Colonic mucosa (tissue), 4 donors: Measurements from ENCODE around the gene CXCL6. TPM values are rescaled to one million over a fixed set of nuclear protein-coding genes. Genes with fewer than 3 reads are reported as not detected.

ENCODE experiments used
- DNase-seq: peaks from one replicate; pipeline ENCODE4 v3.0.0-alpha.2; 2020
- H3K27ac ChIP-seq: fragments of 200-600 bp; one replicate; pipeline ENCODE4 v1.8.0; 2021
- H3K27me3 ChIP-seq: fragments of 200-600 bp; one replicate; pipeline ENCODE4 v1.8.0; 2021
- H3K36me3 ChIP-seq: fragments of 200-600 bp; one replicate; pipeline ENCODE4 v1.8.0; 2021
- H3K4me1 ChIP-seq: fragments of 200-600 bp; one replicate; pipeline ENCODE4 v1.8.0; 2021; ENCODE audit warnings: mild to moderate bottlenecking
- H3K4me3 ChIP-seq: fragments of 200-600 bp; one replicate; pipeline ENCODE4 v1.8.0; 2021
- H3K9ac ChIP-seq, 2 donors: one replicate each; pipeline ENCODE4 v1.7.0; 2013; ENCODE audit warnings: control low read depth in 2 of 2, low read depth in 2 of 2, low read length in 2 of 2
- H3K9me3 ChIP-seq: fragments of 200-600 bp; one replicate; pipeline ENCODE4 v1.8.0; 2021
- intact Hi-C: fragments of 100-400 bp; cut with DNase I; formaldehyde crosslinking; loops from one replicate; pipeline ENCODE4 v1.14.1; 2022
- total RNA-seq, 2 donors: library from RNA; stranded (reverse); fragmentation: NEBNext Ultra II Directional in 1 of 2; extraction: Animal tissue kit (Norgen Biotek cat#: 25700) in 1 of 2; gene quantifications; one replicate each; pipeline ENCODE4 v1.2.1, GENCODE V29; 2021
- TF ChIP-seq, protein P1 (sequence below): fragments of 200-600 bp; IDR thresholded peaks from one replicate; pipeline ENCODE4 v1.8.0; 2022; ENCODE audit warnings: antibody characterized with exemption, mild to moderate bottlenecking
- donor health status: healthy.
- donor health status: DM: no; HTN: no; CAD: no.
- donor health status: DM: no; HTN: no; CAD: no.

The CXCL6 gene
- total RNA-seq, 2 donors from 2014 or later, result 0.32 to 0.42 TPM

GRCh38 chr4:73803213-73803612, 33.3 kb upstream of the CXCL6 start:
- DNase-seq, result no peak
- Histone ChIP-seq H3K36me3 (no peaks in the 10 kb centered on the region), H3K4me3 (no peak overlapping the region), H3K4me1 (no peaks in the 10 kb centered on the region), H3K27me3 (no peaks in the 10 kb centered on the region), H3K27ac (no peak overlapping the region), H3K9me3 (no peaks in the 10 kb centered on the region), H3K9ac (no peak overlapping the region)
- TF ChIP-seq, protein P1, sequence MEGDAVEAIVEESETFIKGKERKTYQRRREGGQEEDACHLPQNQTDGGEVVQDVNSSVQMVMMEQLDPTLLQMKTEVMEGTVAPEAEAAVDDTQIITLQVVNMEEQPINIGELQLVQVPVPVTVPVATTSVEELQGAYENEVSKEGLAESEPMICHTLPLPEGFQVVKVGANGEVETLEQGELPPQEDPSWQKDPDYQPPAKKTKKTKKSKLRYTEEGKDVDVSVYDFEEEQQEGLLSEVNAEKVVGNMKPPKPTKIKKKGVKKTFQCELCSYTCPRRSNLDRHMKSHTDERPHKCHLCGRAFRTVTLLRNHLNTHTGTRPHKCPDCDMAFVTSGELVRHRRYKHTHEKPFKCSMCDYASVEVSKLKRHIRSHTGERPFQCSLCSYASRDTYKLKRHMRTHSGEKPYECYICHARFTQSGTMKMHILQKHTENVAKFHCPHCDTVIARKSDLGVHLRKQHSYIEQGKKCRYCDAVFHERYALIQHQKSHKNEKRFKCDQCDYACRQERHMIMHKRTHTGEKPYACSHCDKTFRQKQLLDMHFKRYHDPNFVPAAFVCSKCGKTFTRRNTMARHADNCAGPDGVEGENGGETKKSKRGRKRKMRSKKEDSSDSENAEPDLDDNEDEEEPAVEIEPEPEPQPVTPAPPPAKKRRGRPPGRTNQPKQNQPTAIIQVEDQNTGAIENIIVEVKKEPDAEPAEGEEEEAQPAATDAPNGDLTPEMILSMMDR, result no peak
- intact Hi-C loops, result no loop called here

DNA sequence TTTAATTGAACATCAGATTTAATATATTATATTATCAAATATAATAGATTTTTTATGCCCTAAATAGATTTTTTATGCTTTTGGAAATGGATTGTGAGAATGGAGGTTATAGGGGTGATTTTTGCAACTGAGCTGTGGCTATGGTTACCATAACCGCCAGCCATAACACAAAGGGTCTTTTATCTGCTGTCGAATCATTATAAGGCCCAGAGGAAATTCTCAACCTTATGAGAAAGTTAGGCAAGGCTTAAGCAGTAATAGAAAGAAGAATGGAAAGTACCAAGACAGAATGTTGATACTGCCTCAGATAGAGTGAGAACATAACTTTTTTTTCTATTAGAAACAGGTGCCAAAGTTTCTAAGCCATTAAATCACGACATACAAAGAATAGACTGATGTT, 26.3 kb upstream of the CXCL6 start:
- DNase-seq, result no peak
- intact Hi-C loops, result no loop called here
- H3K36me3 ChIP-seq, result no peaks in the 10 kb centered on the region
- H3K9me3 ChIP-seq, result no peaks in the 10 kb centered on the region
- H3K27me3 ChIP-seq, result no peaks in the 10 kb centered on the region
- TF ChIP-seq, protein P1, result no peak
- H3K4me3 ChIP-seq, result no peak overlapping the region
- no peaks in the 10 kb centered on the region for H3K4me1 ChIP-seq
- no peak overlapping the region for H3K27ac ChIP-seq
- no peak overlapping the region for H3K9ac ChIP-seq

GRCh38 chr4:73811841-73812240, 24.6 kb upstream of the CXCL6 start:
- Histone ChIP-seq H3K9ac (no peak overlapping the region), H3K36me3 (no peaks in the 10 kb centered on the region), H3K4me1 (no peaks in the 10 kb centered on the region), H3K4me3 (no peak overlapping the region), H3K27ac (no peak overlapping the region), H3K27me3 (no peaks in the 10 kb centered on the region), H3K9me3 (no peaks in the 10 kb centered on the region)
- DNase-seq, result no peak
- TF ChIP-seq, protein P1, result no peak
- intact Hi-C loops, result no loop called here

- TF ChIP-seq, protein P1, result no peak
- intact Hi-C loops, result no loop called here
- no peaks in the 10 kb centered on the region for H3K27me3 ChIP-seq
- H3K27ac ChIP-seq, result no peak overlapping the region
- no peak for DNase-seq
- no peaks in the 10 kb centered on the region for H3K36me3 ChIP-seq
- H3K9ac ChIP-seq, result no peak overlapping the region
- H3K9me3 ChIP-seq, result no peaks in the 10 kb centered on the region
- no peak overlapping the region for H3K4me3 ChIP-seq
- no peaks in the 10 kb centered on the region for H3K4me1 ChIP-seq
Measured at GRCh38 chr4:73814679-73815078, 21.8 kb upstream of the CXCL6 start.

DNA sequence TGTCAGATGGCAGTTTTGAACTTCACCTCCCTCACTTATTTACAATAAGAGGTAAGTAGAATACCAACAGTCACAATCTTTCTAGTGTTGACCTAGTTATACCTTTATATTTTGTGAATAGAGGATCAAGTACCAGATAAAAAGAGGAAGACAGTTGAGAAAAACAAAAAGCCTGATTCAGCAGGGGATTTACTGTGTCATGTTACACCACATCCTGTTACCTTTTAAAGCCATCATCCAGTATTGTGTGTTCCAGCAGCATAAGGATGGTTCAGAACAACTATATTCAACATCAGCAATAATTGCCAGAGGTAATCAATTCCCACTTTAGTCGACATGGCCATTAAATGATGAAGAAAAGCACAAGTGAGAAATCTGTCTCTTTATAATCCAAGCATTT, 21.3 kb upstream of the CXCL6 start:
- no peak overlapping the region for H3K27ac ChIP-seq
- no peak overlapping the region for H3K4me3 ChIP-seq
- no peaks in the 10 kb centered on the region for H3K4me1 ChIP-seq
- intact Hi-C loops, result no loop called here
- no peaks in the 10 kb centered on the region for H3K36me3 ChIP-seq
- H3K9ac ChIP-seq, result no peak overlapping the region
- H3K27me3 ChIP-seq, result no peaks in the 10 kb centered on the region
- no peaks in the 10 kb centered on the region for H3K9me3 ChIP-seq
- TF ChIP-seq, protein P1, result no peak
- no peak for DNase-seq

DNA sequence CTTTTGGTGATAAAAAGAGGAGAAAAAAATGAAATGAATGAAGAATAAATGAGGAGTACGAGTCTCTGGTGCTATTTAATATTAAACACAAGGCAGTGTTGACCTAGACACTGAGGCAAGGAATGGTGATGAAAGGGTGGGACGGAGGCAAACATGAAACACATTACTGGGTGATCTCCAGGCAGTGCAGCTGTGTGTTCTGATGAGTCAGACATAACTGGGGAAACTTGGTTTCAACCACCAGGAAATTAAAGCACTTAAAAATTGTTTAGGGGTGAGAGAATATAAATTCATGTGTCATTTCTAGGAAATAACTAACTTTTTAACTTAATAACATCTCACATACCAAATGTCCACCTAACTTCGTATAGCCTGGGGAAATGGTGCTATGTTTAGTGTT, 19.7 kb upstream of the CXCL6 start:
- no peaks in the 10 kb centered on the region for H3K27me3 ChIP-seq
- no peak overlapping the region for H3K4me3 ChIP-seq
- no peaks in the 10 kb centered on the region for H3K9me3 ChIP-seq
- DNase-seq, result no peak
- no peaks in the 10 kb centered on the region for H3K4me1 ChIP-seq
- no peak overlapping the region for H3K9ac ChIP-seq
- no peaks in the 10 kb centered on the region for H3K36me3 ChIP-seq
- no peak overlapping the region for H3K27ac ChIP-seq
- TF ChIP-seq, protein P1, result no peak
- intact Hi-C loops, result no loop called here
